ENCODE data around the gene SAMD11. TPM values are rescaled to one million over a fixed set of nuclear protein-coding genes. Genes with fewer than 3 reads are reported as not detected.

SAMD11 gene
- total and polyA plus RNA-seq, 10 of the 15 experiments (the other 5 are each of a cell fraction or from before 2014, with no cell fraction given) = 0.04 to 0.31 (median 0.19) TPM; not detected in 6

DNA sequence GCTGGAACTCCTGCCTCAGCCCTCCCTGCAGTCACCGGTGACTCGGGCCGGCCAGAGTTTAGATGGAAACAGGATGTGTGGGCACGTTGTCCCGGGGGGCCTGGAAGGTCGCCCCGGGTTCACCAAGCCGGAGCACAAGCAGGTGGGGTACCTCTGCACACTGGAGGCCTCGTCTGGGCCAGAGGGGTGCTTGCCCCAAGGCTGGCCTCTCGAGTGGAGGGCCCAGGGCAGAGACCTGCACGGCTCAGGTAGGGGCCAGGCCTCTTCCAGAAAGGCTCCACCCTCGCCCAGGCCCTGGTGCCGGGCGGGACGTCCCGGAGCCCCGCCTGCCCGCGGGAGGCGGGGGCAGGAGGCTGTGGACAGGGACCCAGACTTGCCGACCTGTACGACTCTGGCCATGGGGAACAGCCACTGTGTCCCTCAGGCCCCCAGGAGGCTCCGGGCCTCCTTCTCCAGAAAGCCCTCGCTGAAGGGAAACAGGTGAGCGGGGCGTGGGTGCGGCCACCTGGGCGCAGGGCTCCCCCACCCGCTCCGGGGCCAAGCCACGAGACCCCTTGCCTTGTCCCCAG lies 42.5 kb downstream of the SAMD11 start, which contains the start of gene PLEKHN1 (continued):
- TF ChIP-seq, protein P1, sequence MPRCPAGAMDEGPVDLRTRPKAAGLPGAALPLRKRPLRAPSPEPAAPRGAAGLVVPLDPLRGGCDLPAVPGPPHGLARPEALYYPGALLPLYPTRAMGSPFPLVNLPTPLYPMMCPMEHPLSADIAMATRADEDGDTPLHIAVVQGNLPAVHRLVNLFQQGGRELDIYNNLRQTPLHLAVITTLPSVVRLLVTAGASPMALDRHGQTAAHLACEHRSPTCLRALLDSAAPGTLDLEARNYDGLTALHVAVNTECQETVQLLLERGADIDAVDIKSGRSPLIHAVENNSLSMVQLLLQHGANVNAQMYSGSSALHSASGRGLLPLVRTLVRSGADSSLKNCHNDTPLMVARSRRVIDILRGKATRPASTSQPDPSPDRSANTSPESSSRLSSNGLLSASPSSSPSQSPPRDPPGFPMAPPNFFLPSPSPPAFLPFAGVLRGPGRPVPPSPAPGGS (IDR thresholded peaks at IDR 0.05; ENCODE audit: borderline replicate concordance, insufficient read depth, low read depth, low read length, poor library complexity, severe bottlenecking) = no peak
- TF ChIP-seq NR2C2 (IDR thresholded peaks at IDR 0.05; ENCODE audit: borderline replicate concordance, control insufficient read depth, insufficient read length, low read depth) = no peak
- no peak; the same call in 1 of the 2 replicates for TF ChIP-seq POLR2AphosphoS2 (IDR thresholded peaks at IDR 0.05; ENCODE audit: low read depth, low read length)
- no peak for TF ChIP-seq NRF1 (conservative IDR thresholded peaks at IDR 0.05; ENCODE audit: low read depth, low read length)
- no peak for TF ChIP-seq POLR2AphosphoS5 (IDR thresholded peaks at IDR 0.05; ENCODE audit: low read length)
- TF ChIP-seq YY1 (IDR thresholded peaks at IDR 0.05; ENCODE audit: low read depth, low read length) = no peak
- no peak for TF ChIP-seq CHD4 (IDR thresholded peaks at IDR 0.05)
- TF ChIP-seq SIN3A (IDR thresholded peaks at IDR 0.05; ENCODE audit: low read depth, low read length) = no peak
- no peak for TF ChIP-seq TARDBP (IDR thresholded peaks at IDR 0.05; ENCODE audit: borderline replicate concordance)
- no peak for TF ChIP-seq FOXM1 (IDR thresholded peaks at IDR 0.05; ENCODE audit: low read depth, low read length)
- TF ChIP-seq, protein P2, sequence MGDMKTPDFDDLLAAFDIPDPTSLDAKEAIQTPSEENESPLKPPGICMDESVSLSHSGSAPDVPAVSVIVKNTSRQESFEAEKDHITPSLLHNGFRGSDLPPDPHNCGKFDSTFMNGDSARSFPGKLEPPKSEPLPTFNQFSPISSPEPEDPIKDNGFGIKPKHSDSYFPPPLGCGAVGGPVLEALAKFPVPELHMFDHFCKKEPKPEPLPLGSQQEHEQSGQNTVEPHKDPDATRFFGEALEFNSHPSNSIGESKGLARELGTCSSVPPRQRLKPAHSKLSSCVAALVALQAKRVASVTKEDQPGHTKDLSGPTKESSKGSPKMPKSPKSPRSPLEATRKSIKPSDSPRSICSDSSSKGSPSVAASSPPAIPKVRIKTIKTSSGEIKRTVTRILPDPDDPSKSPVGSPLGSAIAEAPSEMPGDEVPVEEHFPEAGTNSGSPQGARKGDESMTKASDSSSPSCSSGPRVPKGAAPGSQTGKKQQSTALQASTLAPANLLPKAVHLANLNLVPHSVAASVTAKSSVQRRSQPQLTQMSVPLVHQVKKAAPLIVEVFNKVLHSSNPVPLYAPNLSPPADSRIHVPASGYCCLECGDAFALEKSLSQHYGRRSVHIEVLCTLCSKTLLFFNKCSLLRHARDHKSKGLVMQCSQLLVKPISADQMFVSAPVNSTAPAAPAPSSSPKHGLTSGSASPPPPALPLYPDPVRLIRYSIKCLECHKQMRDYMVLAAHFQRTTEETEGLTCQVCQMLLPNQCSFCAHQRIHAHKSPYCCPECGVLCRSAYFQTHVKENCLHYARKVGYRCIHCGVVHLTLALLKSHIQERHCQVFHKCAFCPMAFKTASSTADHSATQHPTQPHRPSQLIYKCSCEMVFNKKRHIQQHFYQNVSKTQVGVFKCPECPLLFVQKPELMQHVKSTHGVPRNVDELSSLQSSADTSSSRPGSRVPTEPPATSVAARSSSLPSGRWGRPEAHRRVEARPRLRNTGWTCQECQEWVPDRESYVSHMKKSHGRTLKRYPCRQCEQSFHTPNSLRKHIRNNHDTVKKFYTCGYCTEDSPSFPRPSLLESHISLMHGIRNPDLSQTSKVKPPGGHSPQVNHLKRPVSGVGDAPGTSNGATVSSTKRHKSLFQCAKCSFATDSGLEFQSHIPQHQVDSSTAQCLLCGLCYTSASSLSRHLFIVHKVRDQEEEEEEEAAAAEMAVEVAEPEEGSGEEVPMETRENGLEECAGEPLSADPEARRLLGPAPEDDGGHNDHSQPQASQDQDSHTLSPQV (IDR thresholded peaks at IDR 0.05) = no peak
- no peak for TF ChIP-seq CBX5 (IDR thresholded peaks at IDR 0.05; ENCODE audit: low read depth)
- no peak for TF ChIP-seq EGR1 (IDR thresholded peaks at IDR 0.05; ENCODE audit: borderline replicate concordance in 1 of 2, low read depth in 2 of 2, low read length in 2 of 2)
- no peak for TF ChIP-seq TCF7 (IDR thresholded peaks at IDR 0.05; ENCODE audit: borderline replicate concordance)
